Sigmoid colon (tissue), 7 donors: ENCODE data around the gene AUTS2. TPM values are rescaled to one million over a fixed set of nuclear protein-coding genes. Genes with fewer than 3 reads are reported as not detected.

Experiments used
- DNase-seq: peaks from one replicate; pipeline ENCODE4 v3.0.0-alpha.2; 2019
- H3K27ac ChIP-seq, 4 donors: fragments of 200-600 bp; sonication (generic); one replicate each; pipeline ENCODE4 v1.5.1; 2016 to 2019; ENCODE audit warnings: mild to moderate bottlenecking in 1 of 4
- H3K27me3 ChIP-seq, 3 donors: fragments of 200-600 bp; sonication (generic); one replicate each; pipeline ENCODE4 v1.5.1; 2019; ENCODE audit warnings: mild to moderate bottlenecking in 1 of 3
- H3K36me3 ChIP-seq, 4 donors: fragments of 200-600 bp; sonication (generic); one replicate each; pipeline ENCODE4 v1.5.1; 2016 to 2019
- H3K4me1 ChIP-seq, 4 donors: fragments of 200-600 bp; sonication (generic); one replicate each; pipeline ENCODE4 v1.5.1; 2017 to 2019
- H3K4me3 ChIP-seq, 4 donors: fragments of 200-600 bp; sonication (generic); one replicate each; pipeline ENCODE4 v1.5.1; 2017 to 2019; ENCODE audit warnings: mild to moderate bottlenecking in 2 of 4, moderate library complexity in 1 of 4
- H3K9me3 ChIP-seq, 4 donors: fragments of 200-600 bp in 3 of 4; sonication (generic) in 3 of 4; one replicate each; pipeline versions ENCODE4 v1.5.1 to v1.6.1; 2013 to 2019
- EP300 ChIP-seq, 4 donors: sonication (generic); formaldehyde crosslinking; IDR thresholded peaks; one replicate each; pipeline ENCODE4 v1.6.1; 2017; ENCODE audit warnings: antibody characterized with exemption in 4 of 4
- POLR2A ChIP-seq, 2 donors: fragments of 450-650 bp; IDR thresholded peaks; one replicate each; pipeline ENCODE4 v1.6.1; 2016; ENCODE audit warnings: antibody characterized with exemption in 2 of 2, mild to moderate bottlenecking in 2 of 2, moderate library complexity in 2 of 2
- POLR2AphosphoS5 ChIP-seq, 4 donors: sonication (generic); formaldehyde crosslinking; IDR thresholded peaks; one replicate each; pipeline ENCODE4 v1.6.1; 2017; ENCODE audit warnings: antibody characterized with exemption in 4 of 4
- WGBS, 2 donors: extraction: QIAGEN DNeasy Blood & Tissue Kit; methylation state at CpG; one replicate each; pipeline ENCODE4 v1.1.7; 2013; 5-methylcytosine and 5-hydroxymethylcytosine counted together
- intact Hi-C: fragments of 100-400 bp; cut with DNase I; formaldehyde crosslinking; loops from one replicate; pipeline ENCODE4 v1.15.1; 2023
- polyA plus RNA-seq, 3 donors: library from polyadenylated mRNA; stranded (reverse); fragments of 200-250 nt; gene quantifications; one replicate each; pipeline ENCODE4 v1.2.3, GENCODE V29; 2013
- total RNA-seq, 4 donors: library from RNA; depleted of rRNA; stranded (reverse); fragments of >200 nt; gene quantifications; one replicate each; pipeline ENCODE4 v1.1.0, GENCODE V29; 2016
- TF ChIP-seq, protein P1 (sequence below), 4 experiments: fragments of 450-650 bp in 3 of 4; fragments of 200-600 bp in 1 of 4; IDR thresholded peaks; one replicate each; pipeline ENCODE4 v1.5.1; 2016 to 2019; ENCODE audit warnings: antibody characterized with exemption in 4 of 4, mild to moderate bottlenecking in 3 of 4, moderate library complexity in 2 of 4
- donor health status: healthy with polysubstance abuse.
- donor health status: Bipolar disorder and iron deficiency.
- donor health status: healthy.

Gene AUTS2
- total and polyA plus RNA-seq, 7 donors = 3.6 to 55.7 (median 25.5) TPM

GRCh38 chr7:70355198-70356020 lies 757.1 kb downstream of the AUTS2 start:
- Histone ChIP-seq H3K4me1 (peaks cover 0 to 47% (median 43%) of the 10 kb centered on the region in 4 donors), H3K27ac (no peak overlapping the region), H3K36me3 (no peaks in the 10 kb centered on the region), H3K27me3 (no peaks in the 10 kb centered on the region), H3K4me3 (no peak overlapping the region), H3K9me3 (no peaks in the 10 kb centered on the region)
- DNase-seq = no peak
- intact Hi-C loops = loop anchor here (10.0 kb wide), 1 partner anchor 339 kb away; no protein-coding TSS in a partner anchor
- 71 to 75% methylated on average over 10 of the region's 10 CpGs for WGBS, 2 donors
- TF ChIP-seq POLR2A (IDR thresholded peaks at IDR 0.05) (no peak), POLR2AphosphoS5 (IDR thresholded peaks at IDR 0.05) (no peak), EP300 (IDR thresholded peaks at IDR 0.05) (no peak)
- TF ChIP-seq, protein P1, sequence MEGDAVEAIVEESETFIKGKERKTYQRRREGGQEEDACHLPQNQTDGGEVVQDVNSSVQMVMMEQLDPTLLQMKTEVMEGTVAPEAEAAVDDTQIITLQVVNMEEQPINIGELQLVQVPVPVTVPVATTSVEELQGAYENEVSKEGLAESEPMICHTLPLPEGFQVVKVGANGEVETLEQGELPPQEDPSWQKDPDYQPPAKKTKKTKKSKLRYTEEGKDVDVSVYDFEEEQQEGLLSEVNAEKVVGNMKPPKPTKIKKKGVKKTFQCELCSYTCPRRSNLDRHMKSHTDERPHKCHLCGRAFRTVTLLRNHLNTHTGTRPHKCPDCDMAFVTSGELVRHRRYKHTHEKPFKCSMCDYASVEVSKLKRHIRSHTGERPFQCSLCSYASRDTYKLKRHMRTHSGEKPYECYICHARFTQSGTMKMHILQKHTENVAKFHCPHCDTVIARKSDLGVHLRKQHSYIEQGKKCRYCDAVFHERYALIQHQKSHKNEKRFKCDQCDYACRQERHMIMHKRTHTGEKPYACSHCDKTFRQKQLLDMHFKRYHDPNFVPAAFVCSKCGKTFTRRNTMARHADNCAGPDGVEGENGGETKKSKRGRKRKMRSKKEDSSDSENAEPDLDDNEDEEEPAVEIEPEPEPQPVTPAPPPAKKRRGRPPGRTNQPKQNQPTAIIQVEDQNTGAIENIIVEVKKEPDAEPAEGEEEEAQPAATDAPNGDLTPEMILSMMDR (IDR thresholded peaks at IDR 0.05) = no peak

DNA sequence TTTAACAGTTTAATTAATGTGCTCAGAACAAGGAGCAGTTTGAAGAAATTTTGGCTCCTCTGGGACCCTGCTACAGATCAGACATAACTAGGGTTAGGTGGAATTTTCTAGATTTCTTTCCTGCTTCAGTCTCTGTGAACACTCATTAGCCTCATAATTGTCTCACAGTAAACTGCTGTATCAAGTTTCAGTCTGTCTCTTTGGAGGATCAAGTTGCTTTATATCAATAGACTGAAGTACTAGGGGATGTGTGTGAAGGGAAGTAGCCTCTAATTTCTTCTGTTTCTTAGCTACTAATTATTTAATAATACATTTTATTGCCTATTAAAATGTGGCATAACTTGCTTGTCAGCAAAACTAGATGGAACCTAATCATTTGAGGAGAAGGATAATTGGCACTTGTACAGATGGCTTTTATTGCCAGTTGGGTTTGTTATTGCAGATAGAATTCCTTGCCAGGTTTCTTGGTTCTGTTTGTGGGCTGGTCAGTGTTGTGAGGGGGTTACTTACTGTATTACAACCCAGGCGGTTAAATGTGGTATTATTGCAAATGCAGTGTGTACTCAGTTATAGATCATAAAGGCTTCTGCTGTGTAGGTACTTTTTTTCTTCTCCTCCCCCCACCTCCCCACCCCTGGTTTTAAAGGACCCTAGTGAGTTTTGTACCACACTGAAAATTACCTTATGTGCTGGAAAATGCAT lies 758.0 kb downstream of the AUTS2 start:
- Histone ChIP-seq H3K27me3 (no peaks in the 10 kb centered on the region), H3K4me1 (peaks cover 0 to 47% (median 43%) of the 10 kb centered on the region in 4 donors), H3K9me3 (no peaks in the 10 kb centered on the region), H3K4me3 (no peak overlapping the region), H3K36me3 (no peaks in the 10 kb centered on the region), H3K27ac (no peak overlapping the region)
- no peak for DNase-seq
- intact Hi-C loops = loop anchor here (10.0 kb wide), 1 partner anchor 339 kb away; no protein-coding TSS in a partner anchor
- TF ChIP-seq, protein P1 (IDR thresholded peaks at IDR 0.05) = no peak
- no peak for TF ChIP-seq EP300 (IDR thresholded peaks at IDR 0.05)
- no peak for TF ChIP-seq POLR2A (IDR thresholded peaks at IDR 0.05)
- no peak for TF ChIP-seq POLR2AphosphoS5 (IDR thresholded peaks at IDR 0.05)
- 15 to 75% methylated on average over 1 of the region's 1 CpG for WGBS, 2 donors

GRCh38 chr7:70356787-70357328 lies 758.6 kb downstream of the AUTS2 start:
- H3K27me3 ChIP-seq = no peaks in the 10 kb centered on the region
- 61 to 79% methylated on average over 5 of the region's 5 CpGs for WGBS, 2 donors
- intact Hi-C loops = loop anchor here (10.0 kb wide), 1 partner anchor 338 kb away; no protein-coding TSS in a partner anchor
- H3K9me3 ChIP-seq = no peaks in the 10 kb centered on the region
- peaks cover 0 to 47% (median 43%) of the 10 kb centered on the region in 4 donors for H3K4me1 ChIP-seq
- DNase-seq = no peak
- H3K4me3 ChIP-seq = no peak overlapping the region
- no peaks in the 10 kb centered on the region for H3K36me3 ChIP-seq
- H3K27ac ChIP-seq = no peak overlapping the region
- TF ChIP-seq EP300 (IDR thresholded peaks at IDR 0.05) (no peak), POLR2AphosphoS5 (IDR thresholded peaks at IDR 0.05) (no peak), POLR2A (IDR thresholded peaks at IDR 0.05) (no peak)
- TF ChIP-seq, protein P1 (IDR thresholded peaks at IDR 0.05) = no peak

DNA sequence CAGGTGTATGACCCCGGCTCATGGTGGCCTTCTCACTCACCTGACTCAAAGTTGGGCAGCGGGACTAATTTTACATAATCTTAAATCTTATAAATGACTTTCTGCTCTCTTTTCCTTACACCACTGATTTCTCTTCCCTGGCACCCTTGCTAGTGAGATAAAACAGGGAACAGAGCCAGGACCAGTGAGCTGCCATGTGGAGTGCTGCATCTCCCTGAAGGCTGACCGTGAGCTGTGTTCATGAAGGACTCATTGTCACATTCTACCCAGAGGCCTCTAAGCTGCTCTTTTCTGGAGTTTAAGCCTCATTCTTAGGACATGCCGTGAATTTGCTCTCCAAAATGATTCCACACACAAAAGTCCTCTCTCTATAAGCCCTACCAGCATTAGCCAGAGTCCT lies 762.3 kb downstream of the AUTS2 start:
- no peak overlapping the region for H3K4me3 ChIP-seq
- peaks cover 0 to 15% (median 11%) of the 10 kb centered on the region in 4 donors for H3K4me1 ChIP-seq
- no peaks in the 10 kb centered on the region for H3K27me3 ChIP-seq
- no peaks in the 10 kb centered on the region for H3K36me3 ChIP-seq
- no peak overlapping the region for H3K27ac ChIP-seq
- WGBS, 2 donors = 96% methylated on average over 4 of the region's 4 CpGs
- no peak for DNase-seq
- intact Hi-C loops = no loop called here
- H3K9me3 ChIP-seq = no peaks in the 10 kb centered on the region
- TF ChIP-seq POLR2AphosphoS5 (IDR thresholded peaks at IDR 0.05) (no peak), POLR2A (IDR thresholded peaks at IDR 0.05) (no peak), EP300 (IDR thresholded peaks at IDR 0.05) (no peak)
- TF ChIP-seq, protein P1 (IDR thresholded peaks at IDR 0.05) = no peak
